Heart left ventricle (tissue), 16 donors: ENCODE measurements around the gene PGAP2. TPM values are rescaled to one million over a fixed set of nuclear protein-coding genes. Genes with fewer than 3 reads are reported as not detected.

ENCODE experiments used
- ATAC-seq, 4 donors: fragments of 200-7000 bp; cut with Tn5 transposase; one replicate each; pipeline ENCODE4 v1.9.1; 2020 to 2022; ENCODE audit warnings: moderate library complexity in 4 of 4, mild to moderate bottlenecking in 3 of 4, moderate number of reproducible peaks in 1 of 4
- DNase-seq, 5 donors: peaks; one replicate each; pipeline ENCODE4 v3.0.0-alpha.2; 2020
- H3K27ac ChIP-seq, 12 donors: fragments of 200-600 bp; sonication (generic) in 4 of 12; one replicate each; pipeline versions ENCODE4 v1.5.0 to v1.8.0; 2016 to 2022; ENCODE audit warnings: mild to moderate bottlenecking in 2 of 12
- H3K27me3 ChIP-seq, 9 donors: fragments of 200-600 bp; sonication (generic) in 2 of 9; one replicate each; pipeline versions ENCODE4 v1.5.1 to v1.8.0; 2016 to 2022; ENCODE audit warnings: mild to moderate bottlenecking in 3 of 9
- H3K36me3 ChIP-seq, 9 donors: fragments of 200-600 bp; sonication (generic) in 2 of 9; one replicate each; pipeline versions ENCODE4 v1.5.0 to v1.8.0; 2018 to 2022; ENCODE audit warnings: mild to moderate bottlenecking in 2 of 9
- H3K4me1 ChIP-seq, 12 donors: fragments of 200-600 bp; sonication (generic) in 4 of 12; one replicate each; pipeline versions ENCODE4 v1.5.0 to v1.8.0; 2016 to 2022; ENCODE audit warnings: mild to moderate bottlenecking in 3 of 12
- H3K4me3 ChIP-seq, 12 donors: fragments of 200-600 bp; sonication (generic) in 4 of 12; one replicate each; pipeline versions ENCODE4 v1.5.0 to v1.8.0; 2017 to 2022; ENCODE audit warnings: mild to moderate bottlenecking in 9 of 12, moderate library complexity in 4 of 12
- H3K9me3 ChIP-seq, 12 donors: fragments of 200-600 bp; sonication (generic) in 4 of 12; one replicate each; pipeline versions ENCODE4 v1.5.0 to v1.8.0; 2016 to 2022; ENCODE audit warnings: mild to moderate bottlenecking in 1 of 12
- CTCF ChIP-seq, 12 donors: fragments of 200-600 bp; sonication (generic) in 4 of 12; IDR thresholded peaks; one replicate each; pipeline versions ENCODE4 v1.5.0 to v1.8.0; 2018 to 2022; ENCODE audit warnings: antibody characterized with exemption in 12 of 12, mild to moderate bottlenecking in 5 of 12
- POLR2A ChIP-seq, 2 donors: fragments of 450-650 bp; IDR thresholded peaks; one replicate each; pipeline ENCODE4 v1.6.1; 2017; ENCODE audit warnings: antibody characterized with exemption in 2 of 2, mild to moderate bottlenecking in 2 of 2, moderate library complexity in 2 of 2
- WGBS, 4 donors: extraction: QIAGEN DNeasy Blood & Tissue Kit in 2 of 4; methylation state at CpG; one replicate each; pipeline versions ENCODE4 v1.1.5 to v1.1.7; 2013 to 2018; 5-methylcytosine and 5-hydroxymethylcytosine counted together
- intact Hi-C, 10 donors: fragments of 100-400 bp; cut with DNase I; formaldehyde crosslinking; loops; one replicate each; pipeline versions ENCODE4 v1.11.1 to v1.14.2; 2022
- polyA plus RNA-seq, 2 donors: library from polyadenylated mRNA; stranded (reverse); fragments of 200-250 nt; gene quantifications; one replicate each; pipeline ENCODE4 v1.2.3, GENCODE V29; 2013
- total RNA-seq, 9 donors: library from RNA; depleted of rRNA in 2 of 9; stranded (reverse); fragments of >200 nt in 2 of 9; fragmentation: NEBNext Ultra II Directional in 3 of 9; extraction: Animal tissue kit (Norgen Biotek cat#: 25700) in 3 of 9; gene quantifications; one replicate each; pipeline versions ENCODE4 v1.1.0 to v1.2.4, GENCODE V29; 2016 to 2023
- donor health status: ischemic (EF 13 %, LVEDD 7.1; RV severe dilation, severe dysfunction).
- donor health status: healthy with polysubstance abuse.
- donor health status: DM: no; HTN: yes; CAD: no.
- donor health status: DM: no; HTN: no; CAD: no.
- donor health status: ischemic (EF 25% LVEDD 6.9; RV normal size, moderate dysfunction).
- donor health status: ischemic (EF 25% LVEDD 5.7; RV mildly dilated, moderate dysfunction).
- donor health status: healthy.
- donor health status: DM: yes; HTN: yes; CAD: no.
- donor health status: ischemic (EF 35%, LVEDD 5.7; RV mildly dilated, moderate dysfunction).
- donor health status: nonischemic (EF 11% LVEDD 7.7; RV severe dilation, severe dysfunction).
- donor health status: DM: yes; HTN: yes; CAD: no.
- donor health status: PGD.
- donor health status: ischemic (EF 29% LVEDD 5.4; RV normal size, mild dysfunction).
- donor health status: nonischemic (EF 23%, LVEDD 6.1; RV moderate dilation, normal function).

PGAP2 gene
- total and polyA plus RNA-seq, 11 donors = 12.9 to 31.7 (median 21.1) TPM

GRCh38 chr11:3861683-3862082, 53.3 kb downstream of the PGAP2 start:
- Histone ChIP-seq H3K4me1 (peaks cover 11 to 91% (median 77%) of the 10 kb centered on the region in 12 donors), H3K36me3 (no peaks in the 10 kb centered on the region), H3K4me3 (no peak overlapping the region), H3K9me3 (no peaks in the 10 kb centered on the region), H3K27me3 (no peaks in the 10 kb centered on the region), H3K27ac (no peak overlapping the region)
- TF ChIP-seq POLR2A (IDR thresholded peaks at IDR 0.05) (no peak), CTCF (IDR thresholded peaks at IDR 0.05) (no peak)
- intact Hi-C loops = no loop called here
- WGBS, 4 donors = 36 to 50% (median 43%) methylated on average over 1 of the region's 1 CpG
- no peak for DNase-seq
- no peak for ATAC-seq

GRCh38 chr11:3865388-3866193, 57.2 kb downstream of the PGAP2 start:
- H3K27ac ChIP-seq = peak overlapping the region in 10 of 12 donors; percentile 18 to 82 (median 54)
- TF ChIP-seq POLR2A (IDR thresholded peaks at IDR 0.05) = no peak
- TF ChIP-seq CTCF (IDR thresholded peaks at IDR 0.05) = no peak
- intact Hi-C loops = no loop called here
- ATAC-seq (peak in 1 of 4 donors; percentile 5), DNase-seq (no peak)
- H3K9me3 ChIP-seq = no peaks in the 10 kb centered on the region
- H3K4me3 ChIP-seq = no peak overlapping the region
- H3K36me3 ChIP-seq = no peaks in the 10 kb centered on the region
- WGBS, 4 donors = 32 to 43% (median 36%) methylated on average over 3 of the region's 3 CpGs
- peaks cover 13 to 72% (median 59%) of the 10 kb centered on the region in 12 donors for H3K4me1 ChIP-seq
- H3K27me3 ChIP-seq = no peaks in the 10 kb centered on the region

- TF ChIP-seq CTCF (IDR thresholded peaks at IDR 0.05) = no peak
- TF ChIP-seq POLR2A (IDR thresholded peaks at IDR 0.05) = no peak
- no peaks in the 10 kb centered on the region for H3K27me3 ChIP-seq
- WGBS, 4 donors = 43 to 55% (median 46%) methylated on average over 5 of the region's 5 CpGs
- H3K4me3 ChIP-seq = no peak overlapping the region
- H3K9me3 ChIP-seq = no peaks in the 10 kb centered on the region
- peaks cover 13 to 72% (median 52%) of the 10 kb centered on the region in 12 donors for H3K4me1 ChIP-seq
- intact Hi-C loops = no loop called here
- peak in 3 of 5 donors; percentile 34 to 61 (median 45) for DNase-seq
- H3K36me3 ChIP-seq = no peaks in the 10 kb centered on the region
- peak; percentile 53 to 81 (median 72) for ATAC-seq
- peak overlapping the region in 10 of 12 donors; percentile 18 to 82 (median 57) for H3K27ac ChIP-seq
These were observed 57.8 kb downstream of the PGAP2 start for GRCh38 chr11:3866206-3866605.

- peaks cover 13 to 72% (median 48%) of the 10 kb centered on the region in 12 donors for H3K4me1 ChIP-seq
- ATAC-seq = no peak
- H3K4me3 ChIP-seq = no peak overlapping the region
- TF ChIP-seq CTCF (IDR thresholded peaks at IDR 0.05) (no peak), POLR2A (IDR thresholded peaks at IDR 0.05) (no peak)
- H3K27me3 ChIP-seq = no peaks in the 10 kb centered on the region
- H3K36me3 ChIP-seq = no peaks in the 10 kb centered on the region
- DNase-seq = no peak
- peak overlapping the region; percentile 48 to 88 (median 70) for H3K27ac ChIP-seq
- intact Hi-C loops = no loop called here
- no peaks in the 10 kb centered on the region for H3K9me3 ChIP-seq
These were observed 58.5 kb downstream of the PGAP2 start for GRCh38 chr11:3866836-3867208.
